Measurements from ENCODE around the gene YPEL1.

- no peak for TF ChIP-seq CTCF (conservative IDR thresholded peaks at IDR 0.05 in 1 of 2, IDR thresholded peaks at IDR 0.05 in 1 of 2; ENCODE audit: low read depth in 1 of 2, low read length in 2 of 2)
- TF ChIP-seq EZH2 (IDR thresholded peaks at IDR 0.05; ENCODE audit: low read length, missing control alignments) = no peak
Measured at GRCh38 chr22:21682385-21683175, 53.0 kb downstream of the YPEL1 start.

Measured in fibroblast of lung (primary cell).